Mucosa of stomach (tissue), 1 donor: ENCODE measurements around the gene SNRPF.
"Not testable (repeated sequence)": the region's sequence is repeated elsewhere in the genome, so short reads cannot be mapped to it uniquely, and the experiment has no call there.

Source experiments
- H3K27me3 ChIP-seq: one replicate; pipeline ENCODE4 v1.7.0; 2013; ENCODE audit warnings: mild to moderate bottlenecking, low read length; ENCODE audit not compliant: control insufficient read depth, insufficient read depth
- H3K36me3 ChIP-seq: one replicate; pipeline ENCODE4 v1.7.0; 2013; ENCODE audit warnings: low read length; ENCODE audit not compliant: control insufficient read depth, insufficient read depth
- H3K4me1 ChIP-seq: one replicate; pipeline ENCODE4 v1.7.0; 2013; ENCODE audit warnings: mild to moderate bottlenecking, low read length; ENCODE audit not compliant: control insufficient read depth, insufficient read depth
- H3K4me3 ChIP-seq: one replicate; pipeline ENCODE4 v1.7.0; 2013; ENCODE audit warnings: low read length
- H3K9ac ChIP-seq: one replicate; pipeline ENCODE4 v1.7.0; 2013; ENCODE audit warnings: mild to moderate bottlenecking, low read length, moderate library complexity
- H3K9me3 ChIP-seq: one replicate; pipeline ENCODE4 v1.7.0; 2013; ENCODE audit warnings: mild to moderate bottlenecking, low read length, moderate library complexity; ENCODE audit not compliant: control insufficient read depth
- donor health status: Pancreatic carcinoma.

Gene SNRPF

GRCh38 chr12:95858451-95859343, at the start of gene SNRPF:
TSS of gene SNRPF (plus strand) at chr12:95858952. CDS start at chr12:95859074, 122 bp downstream.
- no peaks in the 10 kb centered on the region for H3K27me3 ChIP-seq
- H3K4me1 ChIP-seq: peaks cover 6% of the 10 kb centered on the region
- peak within 1 kb of the TSS; percentile 73 for H3K9ac ChIP-seq
- no peaks in the 10 kb centered on the region for H3K36me3 ChIP-seq
- H3K9me3 ChIP-seq: no peaks in the 10 kb centered on the region
- H3K4me3 ChIP-seq: peak within 1 kb of the TSS; percentile 77

DNA sequence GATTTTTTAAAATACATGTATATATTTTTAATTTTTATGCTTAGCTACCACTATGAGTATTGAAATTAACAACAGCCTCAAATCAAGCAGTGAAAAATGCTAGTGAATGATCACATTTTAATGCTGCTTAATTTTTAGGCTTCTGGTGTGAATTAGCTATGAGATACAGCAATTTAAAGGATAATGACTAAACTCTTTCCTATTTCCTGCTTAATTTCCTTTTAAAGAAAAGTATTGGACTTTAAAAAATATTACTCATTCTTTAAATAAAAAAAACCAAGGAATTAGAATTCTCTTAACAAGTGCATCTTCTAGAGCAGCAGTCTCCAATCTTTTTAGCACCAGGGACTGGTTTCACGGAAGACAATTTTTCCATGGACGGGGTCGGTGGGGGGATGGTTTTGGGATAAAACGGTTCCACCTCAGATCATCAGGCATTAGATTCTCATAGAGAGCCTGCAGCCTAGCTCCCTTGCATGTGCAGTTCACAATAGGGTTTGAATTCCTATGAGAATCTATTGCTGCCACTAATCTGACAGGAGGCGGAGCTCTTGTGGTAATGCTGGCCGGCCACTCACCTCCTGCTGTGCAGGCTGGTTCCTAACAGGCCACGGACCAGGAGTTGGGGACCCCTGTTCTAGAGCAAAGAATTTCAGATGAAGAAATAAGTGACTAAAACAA, 49.6 kb upstream of the SNRPF start:
- Histone ChIP-seq H3K27me3 (no peaks in the 10 kb centered on the region), H3K9me3 (no peaks in the 10 kb centered on the region)

DNA sequence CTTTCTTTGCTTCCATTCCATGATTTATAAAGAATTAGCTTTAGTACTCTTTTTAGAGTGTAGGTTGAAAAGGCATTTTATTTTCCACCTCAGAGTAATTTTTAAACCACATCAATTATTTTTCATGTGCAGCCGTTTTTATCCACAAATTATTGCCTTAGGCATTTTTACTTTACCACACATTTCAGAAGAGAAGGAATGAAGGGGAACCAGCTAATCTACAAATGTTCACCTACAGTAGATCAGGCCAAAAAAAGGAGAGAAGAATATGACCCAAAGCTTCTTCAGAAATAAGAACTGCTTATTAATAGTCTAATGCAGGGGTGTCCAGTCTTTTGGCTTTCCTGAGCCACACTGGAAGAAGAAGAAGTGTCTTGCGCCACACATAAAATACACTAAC, 48.3 kb upstream of the SNRPF start:
- Histone ChIP-seq H3K4me1 (peaks cover 13% of the 10 kb centered on the region), H3K36me3 (no peaks in the 10 kb centered on the region), H3K27me3 (no peaks in the 10 kb centered on the region), H3K4me3 (no peak overlapping the region), H3K9me3 (no peaks in the 10 kb centered on the region), H3K9ac (no peak overlapping the region)

More for the DNA sequence above, 49.6 kb upstream of the SNRPF start:
- Histone ChIP-seq H3K4me3 (no peak overlapping the region), H3K36me3 (no peaks in the 10 kb centered on the region), H3K4me1 (peaks cover 24% of the 10 kb centered on the region), H3K9ac (no peak overlapping the region)

DNA sequence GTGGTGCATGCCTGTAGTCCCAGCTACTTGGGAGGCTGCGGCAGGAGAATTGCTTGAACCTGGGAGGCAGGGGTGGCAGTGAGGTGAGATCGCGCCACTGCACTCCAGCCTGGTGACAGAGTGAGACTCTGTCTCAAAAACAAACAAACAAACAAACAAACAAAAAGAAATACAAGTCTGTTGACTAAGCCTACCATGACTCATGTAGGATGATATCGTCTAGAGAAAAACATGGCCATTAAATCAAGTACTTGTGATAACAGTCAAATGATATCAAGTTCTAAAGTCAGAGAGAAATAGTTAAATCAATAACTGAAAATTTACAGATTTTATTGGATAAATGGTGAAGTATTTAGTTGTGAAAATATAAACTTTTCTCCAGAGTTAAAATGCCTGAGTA, 46.6 kb upstream of the SNRPF start:
- not testable (repeated sequence) for H3K4me1 ChIP-seq, H3K9me3 ChIP-seq, H3K4me3 ChIP-seq, H3K36me3 ChIP-seq, H3K27me3 ChIP-seq, H3K9ac ChIP-seq

GRCh38 chr12:95815632-95816212, 43.0 kb upstream of the SNRPF start:
- no peaks in the 10 kb centered on the region for H3K36me3 ChIP-seq
- H3K4me3 ChIP-seq: no peak overlapping the region
- no peak overlapping the region for H3K9ac ChIP-seq
- H3K4me1 ChIP-seq: no peaks in the 10 kb centered on the region
- no peaks in the 10 kb centered on the region for H3K9me3 ChIP-seq
- H3K27me3 ChIP-seq: no peaks in the 10 kb centered on the region

- Histone ChIP-seq H3K4me1 (no peaks in the 10 kb centered on the region), H3K9me3 (no peaks in the 10 kb centered on the region), H3K27me3 (no peaks in the 10 kb centered on the region), H3K36me3 (no peaks in the 10 kb centered on the region), H3K4me3 (no peak overlapping the region), H3K9ac (no peak overlapping the region)
Measured at GRCh38 chr12:95820096-95820703, 38.6 kb upstream of the SNRPF start.

GRCh38 chr12:95829395-95829794, 29.4 kb upstream of the SNRPF start:
- Histone ChIP-seq H3K4me1 (peaks cover 7% of the 10 kb centered on the region), H3K27me3 (no peaks in the 10 kb centered on the region), H3K9me3 (no peaks in the 10 kb centered on the region), H3K9ac (no peak overlapping the region), H3K4me3 (no peak overlapping the region), H3K36me3 (no peaks in the 10 kb centered on the region)

- H3K4me1 ChIP-seq: peaks cover 7% of the 10 kb centered on the region
- no peaks in the 10 kb centered on the region for H3K27me3 ChIP-seq
- H3K9ac ChIP-seq: no peak overlapping the region
- H3K9me3 ChIP-seq: no peaks in the 10 kb centered on the region
- H3K36me3 ChIP-seq: no peaks in the 10 kb centered on the region
- H3K4me3 ChIP-seq: no peak overlapping the region
Measured at GRCh38 chr12:95830335-95831089, 28.2 kb upstream of the SNRPF start.

DNA sequence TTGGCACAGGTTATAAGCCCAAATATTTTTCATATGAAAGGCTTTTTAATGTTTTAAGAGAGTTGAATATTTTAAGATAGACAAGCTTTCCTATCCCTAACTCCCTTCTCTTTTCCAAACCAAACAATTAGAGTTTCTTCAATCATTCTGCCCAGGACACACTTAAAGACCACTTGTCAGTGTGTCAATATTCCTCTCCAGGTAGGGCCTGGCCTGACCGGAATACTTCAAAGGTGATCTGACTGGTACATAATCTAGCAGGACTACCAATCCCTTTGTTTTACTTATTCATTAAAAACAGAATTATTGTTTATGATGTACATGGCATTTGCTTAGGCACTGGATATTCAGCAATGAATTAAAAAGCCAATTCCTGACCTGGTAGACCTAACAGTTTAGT, 24.2 kb upstream of the SNRPF start:
- Histone ChIP-seq H3K36me3 (no peaks in the 10 kb centered on the region), H3K4me3 (no peak overlapping the region), H3K4me1 (peaks cover 28% of the 10 kb centered on the region), H3K9ac (no peak overlapping the region), H3K27me3 (peaks cover 3% of the 10 kb centered on the region), H3K9me3 (no peaks in the 10 kb centered on the region)

DNA sequence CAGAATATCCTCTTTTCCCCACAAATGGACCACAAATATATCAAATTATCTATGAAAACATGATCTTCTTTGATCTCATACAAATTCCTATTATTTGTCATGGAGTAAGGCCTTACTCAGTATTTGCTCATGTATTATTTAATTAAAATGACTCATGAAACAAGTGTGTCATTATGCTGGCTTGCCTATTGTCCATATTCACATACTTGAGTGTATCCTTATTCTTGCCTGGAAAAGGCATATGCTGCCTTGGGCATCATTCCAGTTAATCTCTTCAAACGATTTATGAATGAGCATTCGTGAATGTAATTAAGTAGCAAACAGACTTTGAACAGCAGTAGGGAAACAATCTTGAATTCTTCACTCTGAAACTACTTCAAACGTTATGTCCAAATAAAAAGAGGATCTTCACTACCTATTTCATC, 22.6 kb upstream of the SNRPF start:
- no peak overlapping the region for H3K4me3 ChIP-seq
- H3K27me3 ChIP-seq: peaks cover 3% of the 10 kb centered on the region
- no peaks in the 10 kb centered on the region for H3K9me3 ChIP-seq
- H3K4me1 ChIP-seq: peaks cover 20% of the 10 kb centered on the region
- H3K9ac ChIP-seq: no peak overlapping the region
- H3K36me3 ChIP-seq: no peaks in the 10 kb centered on the region

DNA sequence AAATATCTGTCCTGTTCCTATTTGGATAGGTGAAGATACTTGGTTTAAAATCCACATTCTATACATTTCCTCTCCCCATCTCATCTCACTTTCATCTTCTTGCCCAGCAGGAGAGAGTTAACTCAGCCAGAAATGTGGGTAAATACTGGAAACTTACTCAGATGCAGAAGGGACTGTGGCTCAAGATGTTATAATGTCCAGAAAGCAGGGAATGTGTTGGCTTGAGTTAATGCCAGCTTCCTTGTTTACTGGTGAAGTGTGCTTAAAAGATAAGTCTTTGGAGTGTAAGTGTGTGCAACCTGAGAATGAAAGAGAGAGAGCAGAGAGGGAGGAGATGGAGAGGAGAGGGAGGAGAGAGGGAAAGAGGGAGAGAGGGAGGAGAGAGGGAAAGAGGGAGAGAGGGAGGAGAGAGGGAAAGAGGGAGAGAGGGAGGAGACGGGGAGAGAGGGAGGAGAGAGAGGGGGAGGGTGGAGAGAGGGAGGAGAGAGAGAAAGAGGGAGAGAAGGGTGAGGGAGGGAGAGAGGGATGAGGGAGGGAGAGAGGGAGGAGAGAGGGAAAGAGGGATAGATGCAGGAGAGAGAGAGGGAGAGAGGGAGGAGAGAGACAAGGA, 22.0 kb upstream of the SNRPF start:
- Histone ChIP-seq H3K9me3 (no peaks in the 10 kb centered on the region), H3K9ac (no peak overlapping the region), H3K4me1 (peaks cover 20% of the 10 kb centered on the region), H3K27me3 (peaks cover 3% of the 10 kb centered on the region), H3K4me3 (no peak overlapping the region), H3K36me3 (no peaks in the 10 kb centered on the region)
